ENCODE measurements around the gene USP49.

Gene USP49

GRCh38 chr6:41843178-41843577, 52.0 kb downstream of the USP49 start:
- no peaks in the 10 kb centered on the region; the same call in 1 of the 2 replicates for H3K79me2 ChIP-seq (ENCODE audit: insufficient read depth, low read length)
- H2AFZ ChIP-seq (ENCODE audit: low read depth, low read length, severe bottlenecking): no peak overlapping the region
- peaks cover 3% of the 10 kb centered on the region; the same call in 1 of the 2 replicates for H3F3A ChIP-seq (ENCODE audit: insufficient read depth)
- H3K4me2 ChIP-seq (ENCODE audit: low read depth, low read length, poor library complexity, severe bottlenecking): no peak overlapping the region
- H3K36me3 ChIP-seq (ENCODE audit: low read length): no peaks in the 10 kb centered on the region
- H3K9ac ChIP-seq (ENCODE audit: low read length): no peak overlapping the region
- H3K4me3 ChIP-seq (ENCODE audit: insufficient read depth, low read length, poor library complexity, severe bottlenecking): no peak overlapping the region
- H3K27ac ChIP-seq (ENCODE audit: low read depth, low read length): no peak overlapping the region
- no peaks in the 10 kb centered on the region for H3K27me3 ChIP-seq (ENCODE audit: low read length)
- H3K9me3 ChIP-seq (ENCODE audit: insufficient read depth, low read length): no peaks in the 10 kb centered on the region
- H3K9me2 ChIP-seq (replicated peaks; ENCODE audit: insufficient read depth, low read length): no peaks in the 10 kb centered on the region
- H4K20me1 ChIP-seq (ENCODE audit: low read depth, low read length): no peaks in the 10 kb centered on the region
- no peak for TF ChIP-seq EZH2phosphoT487 (conservative IDR thresholded peaks at IDR 0.05; ENCODE audit: low read length)
- TF ChIP-seq, protein P1, sequence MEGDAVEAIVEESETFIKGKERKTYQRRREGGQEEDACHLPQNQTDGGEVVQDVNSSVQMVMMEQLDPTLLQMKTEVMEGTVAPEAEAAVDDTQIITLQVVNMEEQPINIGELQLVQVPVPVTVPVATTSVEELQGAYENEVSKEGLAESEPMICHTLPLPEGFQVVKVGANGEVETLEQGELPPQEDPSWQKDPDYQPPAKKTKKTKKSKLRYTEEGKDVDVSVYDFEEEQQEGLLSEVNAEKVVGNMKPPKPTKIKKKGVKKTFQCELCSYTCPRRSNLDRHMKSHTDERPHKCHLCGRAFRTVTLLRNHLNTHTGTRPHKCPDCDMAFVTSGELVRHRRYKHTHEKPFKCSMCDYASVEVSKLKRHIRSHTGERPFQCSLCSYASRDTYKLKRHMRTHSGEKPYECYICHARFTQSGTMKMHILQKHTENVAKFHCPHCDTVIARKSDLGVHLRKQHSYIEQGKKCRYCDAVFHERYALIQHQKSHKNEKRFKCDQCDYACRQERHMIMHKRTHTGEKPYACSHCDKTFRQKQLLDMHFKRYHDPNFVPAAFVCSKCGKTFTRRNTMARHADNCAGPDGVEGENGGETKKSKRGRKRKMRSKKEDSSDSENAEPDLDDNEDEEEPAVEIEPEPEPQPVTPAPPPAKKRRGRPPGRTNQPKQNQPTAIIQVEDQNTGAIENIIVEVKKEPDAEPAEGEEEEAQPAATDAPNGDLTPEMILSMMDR (IDR thresholded peaks at IDR 0.05; ENCODE audit: insufficient read depth, low read length, poor library complexity, severe bottlenecking): no peak

DNA sequence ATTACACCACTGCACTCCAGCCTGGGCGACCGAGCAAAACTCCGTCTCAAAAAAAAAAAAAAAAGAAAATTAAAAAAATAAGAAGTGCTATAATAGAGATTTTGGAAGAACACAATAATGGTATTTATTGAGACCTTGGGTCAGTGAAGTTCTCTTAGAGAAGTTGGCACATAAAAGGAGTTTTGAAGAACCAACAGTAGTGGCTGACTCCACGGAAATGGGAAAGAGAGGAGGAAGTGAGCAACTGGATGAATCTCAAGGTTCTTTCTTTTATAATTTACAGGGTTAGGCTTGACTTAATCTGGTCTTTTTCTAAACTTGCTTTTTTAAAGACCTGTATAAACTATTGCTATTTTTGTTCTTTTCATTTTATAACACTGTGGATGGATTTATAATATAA, 54.8 kb downstream of the USP49 start:
- no peaks in the 10 kb centered on the region for H4K20me1 ChIP-seq (ENCODE audit: low read depth, low read length)
- no peaks in the 10 kb centered on the region for H3K36me3 ChIP-seq (ENCODE audit: low read length)
- no peak overlapping the region for H3K4me3 ChIP-seq (ENCODE audit: insufficient read depth, low read length, poor library complexity, severe bottlenecking)
- H3F3A ChIP-seq (ENCODE audit: insufficient read depth): 0 out of 2 replicates have a peak, but pooled peaks cover 3% of the 10 kb centered on the region
- TF ChIP-seq, protein P1 (IDR thresholded peaks at IDR 0.05; ENCODE audit: insufficient read depth, low read length, poor library complexity, severe bottlenecking): no peak
- no peak for TF ChIP-seq EZH2phosphoT487 (conservative IDR thresholded peaks at IDR 0.05; ENCODE audit: low read length)
- no peak overlapping the region for H3K9ac ChIP-seq (ENCODE audit: low read length)
- no peak overlapping the region for H3K27ac ChIP-seq (ENCODE audit: low read depth, low read length)
- no peak overlapping the region for H3K4me2 ChIP-seq (ENCODE audit: low read depth, low read length, poor library complexity, severe bottlenecking)
- H3K9me3 ChIP-seq (ENCODE audit: insufficient read depth, low read length): no peaks in the 10 kb centered on the region
- H2AFZ ChIP-seq (ENCODE audit: low read depth, low read length, severe bottlenecking): no peak overlapping the region
- H3K27me3 ChIP-seq (ENCODE audit: low read length): no peaks in the 10 kb centered on the region
- H3K9me2 ChIP-seq (replicated peaks; ENCODE audit: insufficient read depth, low read length): no peaks in the 10 kb centered on the region
- H3K79me2 ChIP-seq (ENCODE audit: insufficient read depth, low read length): peaks cover 10% of the 10 kb centered on the region; the same call in 1 of the 2 replicates

- H3K9ac ChIP-seq (ENCODE audit: low read length): no peak overlapping the region
- H3K4me2 ChIP-seq (ENCODE audit: low read depth, low read length, poor library complexity, severe bottlenecking): peak overlapping the region; percentile 22
- H4K20me1 ChIP-seq (ENCODE audit: low read depth, low read length): no peaks in the 10 kb centered on the region
- no peak overlapping the region for H3K4me3 ChIP-seq (ENCODE audit: insufficient read depth, low read length, poor library complexity, severe bottlenecking)
- H3K9me3 ChIP-seq (ENCODE audit: insufficient read depth, low read length): no peaks in the 10 kb centered on the region
- no peaks in the 10 kb centered on the region for H3K36me3 ChIP-seq (ENCODE audit: low read length)
- H3K27me3 ChIP-seq (ENCODE audit: low read length): no peaks in the 10 kb centered on the region
- TF ChIP-seq, protein P1 (IDR thresholded peaks at IDR 0.05; ENCODE audit: insufficient read depth, low read length, poor library complexity, severe bottlenecking): no peak
- TF ChIP-seq EZH2phosphoT487 (conservative IDR thresholded peaks at IDR 0.05; ENCODE audit: low read length): no peak
- no peak overlapping the region for H2AFZ ChIP-seq (ENCODE audit: low read depth, low read length, severe bottlenecking)
- no peaks in the 10 kb centered on the region for H3F3A ChIP-seq (ENCODE audit: insufficient read depth)
- H3K79me2 ChIP-seq (ENCODE audit: insufficient read depth, low read length): peaks cover 10% of the 10 kb centered on the region; the same call in 1 of the 2 replicates
- no peaks in the 10 kb centered on the region for H3K9me2 ChIP-seq (replicated peaks; ENCODE audit: insufficient read depth, low read length)
- H3K27ac ChIP-seq (ENCODE audit: low read depth, low read length): peak overlapping the region; percentile 31; the same call in 1 of the 2 replicates
Observed at GRCh38 chr6:41836660-41837052, 58.5 kb downstream of the USP49 start.

Measured in SU-DHL-6 (cell line).